Measurements from ENCODE around the gene GRHPR. TPM values are rescaled to one million over a fixed set of nuclear protein-coding genes. Genes with fewer than 3 reads are reported as not detected.

Gene GRHPR
- total RNA-seq, 1 donor from 2014 or later, result 44.3 TPM

Other genes starting within 250 kb of the GRHPR start
- 22.6 TPM for gene ZBTB5, start 42.8 kb downstream of the GRHPR start, total RNA-seq
- gene POLR1E, start 63.3 kb downstream of the GRHPR start, total RNA-seq, result 30.2 TPM
- gene FBXO10, start 153.7 kb downstream of the GRHPR start, total RNA-seq, result 9.6 TPM
- 60.7 TPM for gene TOMM5, start 169.9 kb downstream of the GRHPR start, total RNA-seq
- gene FRMPD1, start 228.3 kb downstream of the GRHPR start, total RNA-seq, result 0.49 TPM

Measured in temporal lobe (tissue), 1 donor.